SK-N-SH (cell line): ENCODE results near the gene TSNAXIP1.

Experiments
- CTCF ChIP-seq: fragments of 200-600 bp; sonication (generic); IDR thresholded peaks from 2 replicates; pipeline ENCODE4 v1.6.1; 2017; ENCODE audit warnings: antibody characterized with exemption, mild to moderate bottlenecking, moderate library complexity
- EP300 ChIP-seq, 2 experiments: IDR thresholded peaks; 2 replicates each; pipeline versions ENCODE4 v1.4.0 to v1.6.1; 2012; ENCODE audit warnings: borderline replicate concordance in 1 of 2, low read depth in 1 of 2, low read length in 1 of 2
- EZH2phosphoT487 ChIP-seq: fragments of 200-600 bp; sonication (generic); IDR thresholded peaks from 2 replicates; pipeline ENCODE4 v1.6.1; 2017; ENCODE audit warnings: low read depth, mixed run types, mild to moderate bottlenecking, antibody characterized with exemption, moderate library complexity, borderline replicate concordance
- FOXM1 ChIP-seq: IDR thresholded peaks from 2 replicates; pipeline ENCODE4 v1.4.0; 2012; ENCODE audit warnings: low read depth, mild to moderate bottlenecking
- GABPA ChIP-seq: IDR thresholded peaks from 2 replicates; pipeline ENCODE4 v1.4.0; 2012; ENCODE audit warnings: low read depth, mild to moderate bottlenecking
- NRF1 ChIP-seq: IDR thresholded peaks from 2 replicates; pipeline ENCODE4 v1.6.1; 2012; ENCODE audit warnings: low read depth, mild to moderate bottlenecking, low read length
- POLR2AphosphoS5 ChIP-seq: IDR thresholded peaks from 2 replicates; pipeline ENCODE4 v1.6.1; 2012; ENCODE audit warnings: low read depth, low read length
- RAD21 ChIP-seq: IDR thresholded peaks from 2 replicates; pipeline ENCODE4 v1.6.1; 2012; ENCODE audit warnings: mild to moderate bottlenecking, low read length
- RFX5 ChIP-seq: IDR thresholded peaks from 2 replicates; pipeline ENCODE4 v1.6.1; 2012; ENCODE audit warnings: mild to moderate bottlenecking, improper control_type of control experiment, low read length
- RXRA ChIP-seq: IDR thresholded peaks from 2 replicates; pipeline ENCODE4 v1.4.0; 2012; ENCODE audit warnings: low read depth, mild to moderate bottlenecking, borderline replicate concordance
- SMC3 ChIP-seq: IDR thresholded peaks from 2 replicates; pipeline ENCODE4 v1.6.1; 2012; ENCODE audit warnings: low read depth, low read length, improper control_type of control experiment
- USF1 ChIP-seq: IDR thresholded peaks from 2 replicates; pipeline ENCODE4 v1.4.0; 2012; ENCODE audit warnings: low read depth, borderline replicate concordance
- USF2 ChIP-seq: fragments of 150-350 bp; IDR thresholded peaks from 2 replicates; pipeline ENCODE4 v1.6.1; 2017; ENCODE audit warnings: antibody characterized with exemption, low read length, low read depth, borderline replicate concordance
- YY1 ChIP-seq: IDR thresholded peaks from 2 replicates; pipeline ENCODE4 v1.4.0; 2012; ENCODE audit warnings: low read depth, mild to moderate bottlenecking

GRCh38 chr16:67783353-67783725 is 23.4 kb upstream of the TSNAXIP1 start:
- TF ChIP-seq YY1, result no peak
- TF ChIP-seq RFX5, result no peak
- TF ChIP-seq CTCF, result no peak
- TF ChIP-seq FOXM1, result no peak
- TF ChIP-seq RXRA, result no peak
- no peak for TF ChIP-seq EZH2phosphoT487
- no peak for TF ChIP-seq GABPA
- no peak for TF ChIP-seq RAD21
- no peak for TF ChIP-seq POLR2AphosphoS5
- TF ChIP-seq SMC3, result no peak
- TF ChIP-seq USF2, result no peak
- TF ChIP-seq NRF1, result no peak
- no peak for TF ChIP-seq EP300 (IDR thresholded peaks at IDR 0.05; ENCODE audit: borderline replicate concordance in 1 of 2, low read depth in 1 of 2, low read length in 1 of 2)
- TF ChIP-seq USF1, result no peak
